Measurements from ENCODE around the gene FBXL20. TPM values are rescaled to one million over a fixed set of nuclear protein-coding genes. Genes with fewer than 3 reads are reported as not detected.

Gene FBXL20
- total RNA-seq, 1 donor from 2014 or later: 18.3 TPM

DNA sequence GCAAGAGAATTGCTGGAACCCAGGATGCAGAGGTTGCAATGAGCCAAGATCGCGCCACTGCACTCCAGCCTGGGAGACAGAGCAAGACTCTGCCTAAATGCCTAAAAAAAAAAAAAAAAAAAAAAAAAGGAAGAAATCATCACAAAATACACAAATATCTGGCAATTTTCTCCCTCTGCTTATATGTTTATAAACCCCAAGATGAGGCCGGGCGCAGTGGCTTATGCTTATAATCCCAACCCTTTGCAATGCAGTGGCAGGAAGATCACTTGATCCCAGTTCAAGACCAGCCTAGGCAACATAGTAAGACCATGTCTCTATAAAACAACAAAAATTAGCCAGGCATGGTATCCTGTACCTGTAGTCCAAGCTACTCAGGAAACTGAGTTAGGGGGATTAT lies 28.2 kb upstream of the FBXL20 start:
- Histone ChIP-seq H3K27me3 (ENCODE audit: insufficient read depth, low read length) (no peaks in the 10 kb centered on the region), H3K79me2 (ENCODE audit: insufficient read depth, low read length) (no peaks in the 10 kb centered on the region), H4K20me1 (ENCODE audit: insufficient read depth, low read length) (peaks cover 5% of the 10 kb centered on the region), H3K9me3 (ENCODE audit: insufficient read depth, low read depth, low read length) (no peaks in the 10 kb centered on the region), H3K27ac (ENCODE audit: low read depth, low read length) (no peak overlapping the region), H3K36me3 (ENCODE audit: insufficient read depth, low read length) (peaks cover 47% of the 10 kb centered on the region), H3K4me2 (ENCODE audit: low read length) (no peak overlapping the region), H3K4me3 (ENCODE audit: insufficient read depth, low read depth, low read length) (no peak overlapping the region), H2AFZ (ENCODE audit: low read depth, low read length) (no peak overlapping the region), H3K9ac (ENCODE audit: low read length) (no peak overlapping the region), H3K4me1 (ENCODE audit: insufficient read depth, low read length) (no peaks in the 10 kb centered on the region)
- no peak for DNase-seq (ENCODE audit: low read depth)
- Mint-ChIP-seq H3K4me1 (ENCODE audit: low read depth, unreplicated experiment) (no peaks in the 10 kb centered on the region), H3K9me3 (ENCODE audit: unreplicated experiment) (no peaks in the 10 kb centered on the region), H3K36me3 (ENCODE audit: low read depth, unreplicated experiment) (peaks cover 15% of the 10 kb centered on the region), H3K27me3 (ENCODE audit: low read depth, unreplicated experiment) (no peaks in the 10 kb centered on the region), H3K4me3 (ENCODE audit: unreplicated experiment) (no peak overlapping the region), H3K27ac (ENCODE audit: unreplicated experiment) (no peak overlapping the region)
- no peak for TF ChIP-seq EZH2 (IDR thresholded peaks at IDR 0.05; ENCODE audit: insufficient read depth, low read length)
- TF ChIP-seq, protein P1, sequence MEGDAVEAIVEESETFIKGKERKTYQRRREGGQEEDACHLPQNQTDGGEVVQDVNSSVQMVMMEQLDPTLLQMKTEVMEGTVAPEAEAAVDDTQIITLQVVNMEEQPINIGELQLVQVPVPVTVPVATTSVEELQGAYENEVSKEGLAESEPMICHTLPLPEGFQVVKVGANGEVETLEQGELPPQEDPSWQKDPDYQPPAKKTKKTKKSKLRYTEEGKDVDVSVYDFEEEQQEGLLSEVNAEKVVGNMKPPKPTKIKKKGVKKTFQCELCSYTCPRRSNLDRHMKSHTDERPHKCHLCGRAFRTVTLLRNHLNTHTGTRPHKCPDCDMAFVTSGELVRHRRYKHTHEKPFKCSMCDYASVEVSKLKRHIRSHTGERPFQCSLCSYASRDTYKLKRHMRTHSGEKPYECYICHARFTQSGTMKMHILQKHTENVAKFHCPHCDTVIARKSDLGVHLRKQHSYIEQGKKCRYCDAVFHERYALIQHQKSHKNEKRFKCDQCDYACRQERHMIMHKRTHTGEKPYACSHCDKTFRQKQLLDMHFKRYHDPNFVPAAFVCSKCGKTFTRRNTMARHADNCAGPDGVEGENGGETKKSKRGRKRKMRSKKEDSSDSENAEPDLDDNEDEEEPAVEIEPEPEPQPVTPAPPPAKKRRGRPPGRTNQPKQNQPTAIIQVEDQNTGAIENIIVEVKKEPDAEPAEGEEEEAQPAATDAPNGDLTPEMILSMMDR (IDR thresholded peaks at IDR 0.05; ENCODE audit: insufficient read depth, low read depth, low read length): no peak
- FAIRE-seq: no peak

DNA sequence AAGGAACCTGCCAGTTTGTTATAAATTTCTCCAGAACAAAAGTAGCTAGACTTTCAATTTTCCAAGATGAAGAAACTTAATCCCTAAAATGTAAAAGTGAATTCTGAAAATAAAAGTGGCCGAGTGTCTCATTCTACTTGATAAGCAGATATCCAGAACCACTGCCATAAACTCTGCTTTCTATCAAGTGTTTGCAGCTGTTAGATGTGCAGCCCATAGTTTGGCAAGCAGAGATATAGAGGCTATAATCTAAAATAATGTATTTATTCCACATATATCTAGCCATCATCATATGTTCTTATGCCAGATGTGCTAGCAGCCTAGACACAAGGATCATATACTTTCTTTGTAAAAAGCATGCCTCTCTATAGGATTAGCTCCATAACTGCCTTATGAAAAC lies 14.7 kb upstream of the FBXL20 start:
- Histone ChIP-seq H2AFZ (ENCODE audit: low read depth, low read length) (no peak overlapping the region), H3K27ac (ENCODE audit: low read depth, low read length) (no peak overlapping the region), H3K36me3 (ENCODE audit: insufficient read depth, low read length) (peaks cover 42% of the 10 kb centered on the region), H3K79me2 (ENCODE audit: insufficient read depth, low read length) (no peaks in the 10 kb centered on the region), H4K20me1 (ENCODE audit: insufficient read depth, low read length) (no peaks in the 10 kb centered on the region), H3K4me2 (ENCODE audit: low read length) (no peak overlapping the region), H3K4me3 (ENCODE audit: insufficient read depth, low read depth, low read length) (no peak overlapping the region), H3K9ac (ENCODE audit: low read length) (no peak overlapping the region), H3K9me3 (ENCODE audit: insufficient read depth, low read depth, low read length) (no peaks in the 10 kb centered on the region), H3K27me3 (ENCODE audit: insufficient read depth, low read length) (no peaks in the 10 kb centered on the region), H3K4me1 (ENCODE audit: insufficient read depth, low read length) (no peaks in the 10 kb centered on the region)
- Mint-ChIP-seq H3K27ac (ENCODE audit: unreplicated experiment) (no peak overlapping the region), H3K27me3 (ENCODE audit: low read depth, unreplicated experiment) (no peaks in the 10 kb centered on the region), H3K9me3 (ENCODE audit: unreplicated experiment) (no peaks in the 10 kb centered on the region), H3K4me1 (ENCODE audit: low read depth, unreplicated experiment) (no peaks in the 10 kb centered on the region), H3K4me3 (ENCODE audit: unreplicated experiment) (no peak overlapping the region), H3K36me3 (ENCODE audit: low read depth, unreplicated experiment) (peaks cover 10% of the 10 kb centered on the region)
- no peak for DNase-seq (ENCODE audit: low read depth)
- TF ChIP-seq EZH2 (IDR thresholded peaks at IDR 0.05; ENCODE audit: insufficient read depth, low read length): no peak
- TF ChIP-seq, protein P1 (IDR thresholded peaks at IDR 0.05; ENCODE audit: insufficient read depth, low read depth, low read length): no peak
- FAIRE-seq: no peak

DNA sequence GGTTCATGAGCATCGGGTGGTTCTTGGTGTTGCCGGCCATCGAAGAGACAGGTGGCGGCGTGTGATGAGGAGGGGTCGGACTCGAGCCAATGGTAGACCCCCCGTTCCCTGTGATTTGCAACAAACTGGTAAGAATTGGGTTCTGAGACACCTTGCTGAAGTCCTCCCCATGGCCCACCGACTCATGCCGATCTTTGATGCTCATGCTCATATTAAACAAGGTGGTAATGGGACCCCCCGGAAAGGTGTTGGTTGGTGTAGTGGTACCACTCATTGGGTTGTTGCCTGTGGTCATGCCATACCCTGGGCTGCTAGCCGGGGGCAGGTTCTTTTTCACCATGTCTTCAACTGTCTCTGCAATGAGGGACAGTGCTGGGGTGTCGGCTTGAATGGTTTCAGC lies 8.9 kb upstream of the FBXL20 start:
- Mint-ChIP-seq H3K27ac (ENCODE audit: unreplicated experiment) (no peak overlapping the region), H3K9me3 (ENCODE audit: unreplicated experiment) (no peaks in the 10 kb centered on the region), H3K27me3 (ENCODE audit: low read depth, unreplicated experiment) (no peaks in the 10 kb centered on the region), H3K4me3 (ENCODE audit: unreplicated experiment) (no peak overlapping the region), H3K36me3 (ENCODE audit: low read depth, unreplicated experiment) (peaks cover 28% of the 10 kb centered on the region), H3K4me1 (ENCODE audit: low read depth, unreplicated experiment) (peaks cover 5% of the 10 kb centered on the region)
- peaks cover 6% of the 10 kb centered on the region for H3K4me1 ChIP-seq (ENCODE audit: insufficient read depth, low read length)
- H3K9me3 ChIP-seq (ENCODE audit: insufficient read depth, low read depth, low read length): no peaks in the 10 kb centered on the region
- no peak overlapping the region for H2AFZ ChIP-seq (ENCODE audit: low read depth, low read length)
- peaks cover 53% of the 10 kb centered on the region for H3K36me3 ChIP-seq (ENCODE audit: insufficient read depth, low read length)
- H3K79me2 ChIP-seq (ENCODE audit: insufficient read depth, low read length): peaks cover 2% of the 10 kb centered on the region
- H3K27me3 ChIP-seq (ENCODE audit: insufficient read depth, low read length): no peaks in the 10 kb centered on the region
- H3K4me2 ChIP-seq (ENCODE audit: low read length): no peak overlapping the region
- H3K27ac ChIP-seq (ENCODE audit: low read depth, low read length): no peak overlapping the region
- no peak for TF ChIP-seq EZH2 (IDR thresholded peaks at IDR 0.05; ENCODE audit: insufficient read depth, low read length)
- TF ChIP-seq, protein P1 (IDR thresholded peaks at IDR 0.05; ENCODE audit: insufficient read depth, low read depth, low read length): no peak
- no peak overlapping the region for H3K9ac ChIP-seq (ENCODE audit: low read length)
- no peak overlapping the region for H3K4me3 ChIP-seq (ENCODE audit: insufficient read depth, low read depth, low read length)
- FAIRE-seq: no peak
- H4K20me1 ChIP-seq (ENCODE audit: insufficient read depth, low read length): peaks cover 10% of the 10 kb centered on the region
- no peak for DNase-seq (ENCODE audit: low read depth)

Data from astrocyte (in vitro differentiated cells and primary cell).